Measurements from ENCODE around the gene TCN2.

The TCN2 gene

GRCh38 chr22:30601464-30601863 is 5.5 kb upstream of the TCN2 start:
- DNase-seq (ENCODE audit: low read depth), result no peak

GRCh38 chr22:30602049-30602448 is 4.9 kb upstream of the TCN2 start:
- DNase-seq (ENCODE audit: low read depth), result no peak
- TF ChIP-seq, protein P1, sequence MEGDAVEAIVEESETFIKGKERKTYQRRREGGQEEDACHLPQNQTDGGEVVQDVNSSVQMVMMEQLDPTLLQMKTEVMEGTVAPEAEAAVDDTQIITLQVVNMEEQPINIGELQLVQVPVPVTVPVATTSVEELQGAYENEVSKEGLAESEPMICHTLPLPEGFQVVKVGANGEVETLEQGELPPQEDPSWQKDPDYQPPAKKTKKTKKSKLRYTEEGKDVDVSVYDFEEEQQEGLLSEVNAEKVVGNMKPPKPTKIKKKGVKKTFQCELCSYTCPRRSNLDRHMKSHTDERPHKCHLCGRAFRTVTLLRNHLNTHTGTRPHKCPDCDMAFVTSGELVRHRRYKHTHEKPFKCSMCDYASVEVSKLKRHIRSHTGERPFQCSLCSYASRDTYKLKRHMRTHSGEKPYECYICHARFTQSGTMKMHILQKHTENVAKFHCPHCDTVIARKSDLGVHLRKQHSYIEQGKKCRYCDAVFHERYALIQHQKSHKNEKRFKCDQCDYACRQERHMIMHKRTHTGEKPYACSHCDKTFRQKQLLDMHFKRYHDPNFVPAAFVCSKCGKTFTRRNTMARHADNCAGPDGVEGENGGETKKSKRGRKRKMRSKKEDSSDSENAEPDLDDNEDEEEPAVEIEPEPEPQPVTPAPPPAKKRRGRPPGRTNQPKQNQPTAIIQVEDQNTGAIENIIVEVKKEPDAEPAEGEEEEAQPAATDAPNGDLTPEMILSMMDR (IDR thresholded peaks at IDR 0.05; ENCODE audit: control insufficient read depth, insufficient read depth, low read depth, low read length, missing control alignments), result peak; percentile 39
- no peak overlapping the region for H3K4me3 ChIP-seq (ENCODE audit: control insufficient read depth, low read depth, low read length)

More at GRCh38 chr22:30601464-30601863, 5.5 kb upstream of the TCN2 start:
- no peak overlapping the region for H3K4me3 ChIP-seq (ENCODE audit: control insufficient read depth, low read depth, low read length)
- TF ChIP-seq, protein P1 (IDR thresholded peaks at IDR 0.05; ENCODE audit: control insufficient read depth, insufficient read depth, low read depth, low read length, missing control alignments), result no peak

GRCh38 chr22:30603801-30604200 is 3.2 kb upstream of the TCN2 start:
- no peak overlapping the region for H3K4me3 ChIP-seq (ENCODE audit: control insufficient read depth, low read depth, low read length)
- TF ChIP-seq, protein P1 (IDR thresholded peaks at IDR 0.05; ENCODE audit: control insufficient read depth, insufficient read depth, low read depth, low read length, missing control alignments), result no peak
- DNase-seq (ENCODE audit: low read depth), result no peak

- no peak for DNase-seq (ENCODE audit: low read depth)
- H3K4me3 ChIP-seq (ENCODE audit: control insufficient read depth, low read depth, low read length), result no peak overlapping the region
- TF ChIP-seq, protein P1 (IDR thresholded peaks at IDR 0.05; ENCODE audit: control insufficient read depth, insufficient read depth, low read depth, low read length, missing control alignments), result no peak
Observed at GRCh38 chr22:30604723-30605122, 2.3 kb upstream of the TCN2 start.

- DNase-seq (ENCODE audit: low read depth), result no peak
- TF ChIP-seq, protein P1 (IDR thresholded peaks at IDR 0.05; ENCODE audit: control insufficient read depth, insufficient read depth, low read depth, low read length, missing control alignments), result peak; percentile 81
- H3K4me3 ChIP-seq (ENCODE audit: control insufficient read depth, low read depth, low read length), result no peak overlapping the region
Observed at GRCh38 chr22:30605449-30606110, 1.4 kb upstream of the TCN2 start.

GRCh38 chr22:30607300-30607930 is 441 bp downstream of the TCN2 start:
- no peak for DNase-seq (ENCODE audit: low read depth)
- peak overlapping the region; percentile 69 for H3K4me3 ChIP-seq (ENCODE audit: control insufficient read depth, low read depth, low read length)
- TF ChIP-seq, protein P1 (IDR thresholded peaks at IDR 0.05; ENCODE audit: control insufficient read depth, insufficient read depth, low read depth, low read length, missing control alignments), result no peak
